PC-3 (cell line): ENCODE measurements around the gene NINL. TPM values are rescaled to one million over a fixed set of nuclear protein-coding genes. Genes with fewer than 3 reads are reported as not detected.

Source experiments
- ATAC-seq: fragments of 200-7000 bp; cut with Tn5 transposase; 2 replicates; pipeline ENCODE4 v1.9.1; 2020; ENCODE audit warnings: mild to moderate bottlenecking, moderate library complexity
- BruUV-seq: library from RNA; stranded (reverse); fragments of 400-500 nt; replicated peaks from 2 replicates; lab custom pipeline; 2021; lab: Mats Ljungman, UMichigan
- CTCF ChIA-PET: fragments of 300-600 bp; sonication (Branson Sonifier 250); formaldehyde crosslinking; loops from one replicate; lab custom pipeline; 2022; ENCODE audit warnings: antibody characterized with exemption; lab: Charles Lee
- POLR2A ChIA-PET: fragments of 300-600 bp; sonication (Branson Sonifier 250); formaldehyde crosslinking; loops from one replicate; lab custom pipeline; 2022; ENCODE audit warnings: antibody characterized with exemption; ENCODE audit not compliant: unreplicated experiment; lab: Charles Lee
- DNase-seq: peaks from one replicate; pipeline ENCODE4 v3.0.0-alpha.2; 2015
- H2AFZ ChIP-seq: fragments of 300-600 bp; sonication (generic); 2 replicates; pipeline ENCODE4 v1.6.0; 2016; ENCODE audit warnings: antibody characterized with exemption, low read length
- H3F3A ChIP-seq: fragments of 300-600 bp; sonication (generic); one replicate; pipeline ENCODE4 v1.6.0; 2017; ENCODE audit warnings: antibody characterized with exemption, low read length, control low read depth, mild to moderate bottlenecking; ENCODE audit not compliant: unreplicated experiment
- H3K27ac ChIP-seq: fragments of 300-600 bp; sonication (generic); 2 replicates; pipeline ENCODE4 v1.5.1; 2016; ENCODE audit warnings: mild to moderate bottlenecking, low read length
- H3K27me3 ChIP-seq: fragments of 300-600 bp; sonication (generic); 2 replicates; pipeline ENCODE4 v1.6.1; 2016; ENCODE audit warnings: low read length, mixed read lengths
- H3K36me3 ChIP-seq: fragments of 300-600 bp; sonication (generic); 2 replicates; pipeline ENCODE4 v1.6.1; 2016; ENCODE audit warnings: low read depth, mixed run types, low read length, mixed read lengths
- H3K4me1 ChIP-seq: fragments of 300-600 bp; sonication (generic); 2 replicates; pipeline ENCODE4 v1.5.1; 2016; ENCODE audit warnings: low read length; ENCODE audit not compliant: insufficient read depth
- H3K4me2 ChIP-seq: fragments of 300-600 bp; sonication (generic); 2 replicates; pipeline ENCODE4 v1.6.0; 2016; ENCODE audit warnings: low read length
- H3K4me3 ChIP-seq: fragments of 300-600 bp; sonication (generic); 2 replicates; pipeline ENCODE4 v1.5.1; 2016; ENCODE audit warnings: mild to moderate bottlenecking, low read length, mixed read lengths
- H3K79me2 ChIP-seq: fragments of 300-600 bp; sonication (generic); 2 replicates; pipeline ENCODE4 v1.6.1; 2017; ENCODE audit warnings: low read length, mixed read lengths
- H3K9ac ChIP-seq: fragments of 300-600 bp; sonication (generic); 2 replicates; pipeline ENCODE4 v1.6.0; 2016; ENCODE audit warnings: mild to moderate bottlenecking, low read length
- H3K9me2 ChIP-seq: fragments of 300-600 bp; sonication (generic); replicated peaks from 2 replicates; pipeline ENCODE4 v1.6.1; 2016; ENCODE audit warnings: mixed run types, low read length, mixed read lengths
- H3K9me3 ChIP-seq: fragments of 300-600 bp; sonication (generic); 2 replicates; pipeline ENCODE4 v1.6.1; 2016; ENCODE audit warnings: low read length, mixed read lengths
- H4K20me1 ChIP-seq: fragments of 300-600 bp; sonication (generic); 2 replicates; pipeline ENCODE4 v1.6.1; 2016; ENCODE audit warnings: low read length, mixed read lengths
- EZH2 ChIP-seq: fragments of 300-600 bp; sonication (generic); IDR thresholded peaks from one replicate; pipeline ENCODE4 v1.6.1; 2017; ENCODE audit warnings: antibody characterized with exemption, mild to moderate bottlenecking, low read length; ENCODE audit not compliant: unreplicated experiment
- EZH2phosphoT487 ChIP-seq: fragments of 300-600 bp; sonication (generic); IDR thresholded peaks from 2 replicates; pipeline ENCODE4 v1.6.1; 2018; ENCODE audit warnings: mild to moderate bottlenecking, antibody characterized with exemption, low read length, borderline replicate concordance
- intact Hi-C: fragments of 100-400 bp; cut with micrococcal nuclease; formaldehyde crosslinking; loops from 2 replicates; pipeline ENCODE4 v1.9.0; 2023
- total RNA-seq: library from RNA; depleted of rRNA; stranded (reverse); fragments of >200 nt; gene quantifications from 2 replicates; pipeline ENCODE4 v1.2.3, GENCODE V29; 2014; rRNA removed
- TF ChIP-seq, protein P1 (sequence below): fragments of 300-600 bp; sonication (generic); conservative IDR thresholded peaks from 2 replicates; pipeline ENCODE4 v1.5.1; 2017; ENCODE audit warnings: antibody characterized with exemption, low read depth, mild to moderate bottlenecking, low read length

NINL gene
- total RNA-seq, 1 experiment from 2014 or later, result 6.5 TPM

GRCh38 chr20:25408170-25408547 lies 177.2 kb downstream of the NINL start:
- Histone ChIP-seq H3F3A (no peaks in the 10 kb centered on the region), H3K9me2 (no peaks in the 10 kb centered on the region), H3K4me3 (peak overlapping the region; percentile 91), H3K4me2 (peak overlapping the region; percentile 97), H3K36me3 (peaks cover 9% of the 10 kb centered on the region; the same call in 1 of the 2 replicates), H2AFZ (peak overlapping the region; percentile 88), H3K9me3 (peaks cover 3% of the 10 kb centered on the region; the same call in 1 of the 2 replicates), H3K27me3 (no peaks in the 10 kb centered on the region), H3K4me1 (peaks cover 18% of the 10 kb centered on the region), H3K79me2 (peaks cover 51% of the 10 kb centered on the region), H4K20me1 (no peaks in the 10 kb centered on the region), H3K9ac (peak overlapping the region; percentile 97), H3K27ac (peak overlapping the region; percentile 62)
- POLR2A ChIA-PET, result interaction anchor here (0.6 kb wide), 2 partner anchors 9 to 181 kb away, joined by 3 to 6 read pairs; no protein-coding TSS in a partner anchor
- intact Hi-C loops, result no loop called here
- BruUV-seq, result no TSS peak
- DNase-seq (no peak), ATAC-seq (peak; percentile 7; the same call in 1 of the 2 replicates)
- TF ChIP-seq, protein P1, sequence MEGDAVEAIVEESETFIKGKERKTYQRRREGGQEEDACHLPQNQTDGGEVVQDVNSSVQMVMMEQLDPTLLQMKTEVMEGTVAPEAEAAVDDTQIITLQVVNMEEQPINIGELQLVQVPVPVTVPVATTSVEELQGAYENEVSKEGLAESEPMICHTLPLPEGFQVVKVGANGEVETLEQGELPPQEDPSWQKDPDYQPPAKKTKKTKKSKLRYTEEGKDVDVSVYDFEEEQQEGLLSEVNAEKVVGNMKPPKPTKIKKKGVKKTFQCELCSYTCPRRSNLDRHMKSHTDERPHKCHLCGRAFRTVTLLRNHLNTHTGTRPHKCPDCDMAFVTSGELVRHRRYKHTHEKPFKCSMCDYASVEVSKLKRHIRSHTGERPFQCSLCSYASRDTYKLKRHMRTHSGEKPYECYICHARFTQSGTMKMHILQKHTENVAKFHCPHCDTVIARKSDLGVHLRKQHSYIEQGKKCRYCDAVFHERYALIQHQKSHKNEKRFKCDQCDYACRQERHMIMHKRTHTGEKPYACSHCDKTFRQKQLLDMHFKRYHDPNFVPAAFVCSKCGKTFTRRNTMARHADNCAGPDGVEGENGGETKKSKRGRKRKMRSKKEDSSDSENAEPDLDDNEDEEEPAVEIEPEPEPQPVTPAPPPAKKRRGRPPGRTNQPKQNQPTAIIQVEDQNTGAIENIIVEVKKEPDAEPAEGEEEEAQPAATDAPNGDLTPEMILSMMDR, result no peak
- TF ChIP-seq EZH2, result no peak
- no peak for TF ChIP-seq EZH2phosphoT487
- CTCF ChIA-PET, result no interaction called here

DNA sequence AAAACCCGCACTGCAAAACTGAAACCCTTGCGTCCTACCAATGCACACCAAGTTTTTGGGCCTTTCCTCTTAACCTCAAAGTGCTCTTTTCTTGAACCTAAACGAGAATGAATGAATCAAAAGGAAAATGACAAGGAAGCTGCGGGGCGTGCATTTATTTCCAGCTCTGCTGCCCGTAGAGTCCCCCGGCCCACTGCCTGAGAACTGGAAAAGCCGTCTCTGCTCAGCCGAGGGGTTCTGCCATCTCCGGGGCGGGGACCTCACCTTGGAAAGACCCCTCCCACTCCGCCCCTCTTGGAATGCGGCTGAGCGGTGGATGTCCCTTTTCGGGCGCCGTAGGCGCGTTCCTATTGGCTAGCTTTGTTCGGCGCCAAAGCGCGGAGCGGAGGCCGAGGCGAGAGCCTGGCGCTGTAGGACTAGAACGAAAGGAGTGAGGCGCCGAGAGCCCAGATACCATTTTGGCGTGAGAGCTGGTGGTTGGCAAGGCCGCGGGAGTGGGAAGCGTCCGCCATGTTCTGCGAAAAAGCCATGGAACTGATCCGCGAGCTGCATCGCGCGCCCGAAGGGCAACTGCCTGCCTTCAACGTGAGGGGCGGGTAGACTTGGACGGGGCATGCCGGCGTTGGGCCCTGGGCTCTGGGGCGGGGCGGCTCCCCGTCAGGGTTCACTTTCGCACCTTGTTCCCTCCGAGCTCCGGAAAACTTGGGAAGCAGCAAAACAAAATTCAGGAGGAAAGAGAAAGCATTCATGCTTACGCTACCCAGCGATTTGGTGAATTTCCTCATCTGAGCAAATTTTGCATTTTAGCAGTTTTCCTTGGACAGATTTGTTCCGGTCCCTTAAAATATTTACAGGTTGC lies 177.8 kb downstream of the NINL start, which contains the start of gene GINS1:
Gene GINS1 (plus strand): TSS at position 363 of the 859 bp plus-strand sequence. CDS start 148 bp downstream, at position 511.
- intact Hi-C loops, result no loop called here
- Histone ChIP-seq H2AFZ (peak within 1 kb of the TSS; percentile 88), H4K20me1 (no peaks in the 10 kb centered on the region), H3K4me2 (peak within 1 kb of the TSS; percentile 97), H3K27me3 (no peaks in the 10 kb centered on the region), H3K4me3 (peak within 1 kb of the TSS; percentile 91), H3K4me1 (peaks cover 18% of the 10 kb centered on the region), H3K9me2 (no peaks in the 10 kb centered on the region), H3K79me2 (peaks cover 45% of the 10 kb centered on the region), H3F3A (no peaks in the 10 kb centered on the region), H3K27ac (peak within 1 kb of the TSS; percentile 62), H3K36me3 (peaks cover 9% of the 10 kb centered on the region; the same call in 1 of the 2 replicates), H3K9ac (peak within 1 kb of the TSS; percentile 97), H3K9me3 (peaks cover 8% of the 10 kb centered on the region; the same call in 1 of the 2 replicates)
- TSS peak; percentile 81 for BruUV-seq
- ATAC-seq (peak; percentile 93), DNase-seq (peak; percentile 98)
- CTCF ChIA-PET, result interaction anchor here (0.6 to 0.9 kb wide), 2 partner anchors 9 to 71 kb away, joined by 4 read pairs; no protein-coding TSS in a partner anchor
- POLR2A ChIA-PET, result interaction anchor here (0.6 kb wide), 2 partner anchors 9 to 181 kb away, joined by 3 to 6 read pairs; no protein-coding TSS in a partner anchor
- TF ChIP-seq EZH2 (no peak), EZH2phosphoT487 (no peak)
- TF ChIP-seq, protein P1, result no peak

Other genes with a start within 250 kb of the NINL start
- 48.3 and 64.2 TPM in 2 replicates for gene ABHD12, start 194.7 kb downstream of the NINL start, total RNA-seq
- 27.5 and 28.1 TPM in 2 replicates for gene GINS1, start 177.9 kb downstream of the NINL start, total RNA-seq
- 10.3 and 10.7 TPM in 2 replicates for gene NANP, start 38.5 kb upstream of the NINL start, total RNA-seq
- 12.8 and 13.5 TPM in 2 replicates for gene ZNF337, start 111.3 kb upstream of the NINL start, total RNA-seq